ENCODE measurements around the gene EFCAB7.

Gene EFCAB7

DNA sequence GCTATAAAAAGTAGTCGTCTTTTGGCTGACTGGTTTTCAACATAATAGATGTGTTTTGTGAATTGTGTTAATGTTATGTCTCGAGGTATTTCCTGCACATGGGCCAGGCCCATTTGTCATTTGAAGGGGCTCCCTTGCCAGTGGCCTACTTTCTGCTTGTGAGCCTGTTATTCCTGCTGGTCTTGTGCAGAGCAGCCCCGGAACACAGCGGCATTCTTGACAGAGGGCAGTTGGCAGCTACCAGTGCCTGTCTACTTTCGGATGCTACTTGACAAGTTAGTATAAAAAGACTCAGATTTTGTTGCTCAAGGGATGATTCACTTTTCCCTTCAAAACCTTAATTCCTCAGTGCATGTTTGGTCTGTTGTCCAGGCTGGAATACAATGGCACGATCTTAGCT, 98.4 kb downstream of the EFCAB7 start:
- H3K27me3 ChIP-seq: no peaks in the 10 kb centered on the region
- H3K36me3 ChIP-seq: no peaks in the 10 kb centered on the region
- TF ChIP-seq, protein P1, sequence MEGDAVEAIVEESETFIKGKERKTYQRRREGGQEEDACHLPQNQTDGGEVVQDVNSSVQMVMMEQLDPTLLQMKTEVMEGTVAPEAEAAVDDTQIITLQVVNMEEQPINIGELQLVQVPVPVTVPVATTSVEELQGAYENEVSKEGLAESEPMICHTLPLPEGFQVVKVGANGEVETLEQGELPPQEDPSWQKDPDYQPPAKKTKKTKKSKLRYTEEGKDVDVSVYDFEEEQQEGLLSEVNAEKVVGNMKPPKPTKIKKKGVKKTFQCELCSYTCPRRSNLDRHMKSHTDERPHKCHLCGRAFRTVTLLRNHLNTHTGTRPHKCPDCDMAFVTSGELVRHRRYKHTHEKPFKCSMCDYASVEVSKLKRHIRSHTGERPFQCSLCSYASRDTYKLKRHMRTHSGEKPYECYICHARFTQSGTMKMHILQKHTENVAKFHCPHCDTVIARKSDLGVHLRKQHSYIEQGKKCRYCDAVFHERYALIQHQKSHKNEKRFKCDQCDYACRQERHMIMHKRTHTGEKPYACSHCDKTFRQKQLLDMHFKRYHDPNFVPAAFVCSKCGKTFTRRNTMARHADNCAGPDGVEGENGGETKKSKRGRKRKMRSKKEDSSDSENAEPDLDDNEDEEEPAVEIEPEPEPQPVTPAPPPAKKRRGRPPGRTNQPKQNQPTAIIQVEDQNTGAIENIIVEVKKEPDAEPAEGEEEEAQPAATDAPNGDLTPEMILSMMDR (IDR thresholded peaks at IDR 0.05; ENCODE audit: low read depth, low read length): no peak
- no peaks in the 10 kb centered on the region for H3K9me3 ChIP-seq
- no peak overlapping the region for H3K4me3 ChIP-seq (ENCODE audit: low read depth, low read length)
- no peak for DNase-seq
- H3K4me1 ChIP-seq: no peaks in the 10 kb centered on the region

All from BE2C (cell line).